GM23338 (cell line): ENCODE data around the gene CDC6. TPM values are rescaled to one million over a fixed set of nuclear protein-coding genes. Genes with fewer than 3 reads are reported as not detected.

ENCODE experiments used
- ATAC-seq: fragments of 200-7000 bp; cut with Tn5 transposase; 3 replicates; pipeline ENCODE4 v1.9.1; 2020
- DNase-seq: peaks from one replicate; pipeline ENCODE4 v3.0.0-alpha.2; 2015; ENCODE audit warnings: low spot score
- H2AFZ ChIP-seq: fragments of 200-600 bp; sonication (generic); 2 replicates; pipeline ENCODE4 v1.8.0; 2016; ENCODE audit warnings: antibody characterized with exemption, mild to moderate bottlenecking, moderate library complexity
- H3F3A ChIP-seq: fragments of 200-600 bp; sonication (generic); replicated peaks from 2 replicates; pipeline ENCODE4 v1.8.0; 2017; ENCODE audit warnings: antibody characterized with exemption, mixed run types, low read depth
- H3K27ac ChIP-seq: fragments of 200-600 bp; sonication (generic); 2 replicates; pipeline ENCODE4 v1.6.1; 2016; ENCODE audit warnings: low read depth
- H3K27me3 ChIP-seq: fragments of 200-600 bp; sonication (generic); 2 replicates; pipeline ENCODE4 v1.8.0; 2016; ENCODE audit warnings: mild to moderate bottlenecking, mixed run types, moderate library complexity; ENCODE audit not compliant: insufficient read depth
- H3K36me3 ChIP-seq: fragments of 200-600 bp; sonication (generic); 2 replicates; pipeline ENCODE4 v1.8.0; 2016; ENCODE audit warnings: mild to moderate bottlenecking; ENCODE audit not compliant: insufficient read depth
- H3K4me1 ChIP-seq: fragments of 200-600 bp; sonication (generic); 2 replicates; pipeline ENCODE4 v1.8.0; 2016; ENCODE audit warnings: mild to moderate bottlenecking, moderate library complexity; ENCODE audit not compliant: insufficient read depth
- H3K4me2 ChIP-seq: fragments of 200-600 bp; sonication (generic); 2 replicates; pipeline ENCODE4 v1.7.1; 2017; ENCODE audit warnings: mixed run types
- H3K4me3 ChIP-seq: fragments of 200-600 bp; sonication (generic); 2 replicates; pipeline ENCODE4 v1.6.1; 2016; ENCODE audit warnings: mixed run types
- H3K79me2 ChIP-seq: fragments of 200-600 bp; sonication (generic); replicated peaks from 2 replicates; pipeline ENCODE4 v1.8.0; 2017; ENCODE audit warnings: mild to moderate bottlenecking; ENCODE audit not compliant: insufficient read depth
- H3K9me2 ChIP-seq: fragments of 200-600 bp; sonication (generic); 2 replicates; pipeline ENCODE4 v1.8.0; 2017; ENCODE audit not compliant: insufficient read depth
- H4K20me1 ChIP-seq: fragments of 200-600 bp; sonication (generic); replicated peaks from 2 replicates; pipeline ENCODE4 v1.8.0; 2017; ENCODE audit warnings: mild to moderate bottlenecking; ENCODE audit not compliant: insufficient read depth
- H3K27ac Mint-ChIP-seq: 2 replicates; pipeline ENCODE4 v1.8.0; 2020; ENCODE audit warnings: inconsistent platforms, mild to moderate bottlenecking, moderate library complexity, mixed read lengths
- H3K27me3 Mint-ChIP-seq: 3 replicates; pipeline ENCODE4 v1.8.0; 2022; ENCODE audit warnings: low read depth, mild to moderate bottlenecking, moderate library complexity, mixed read lengths, inconsistent platforms; ENCODE audit not compliant: insufficient read depth, poor library complexity
- H3K36me3 Mint-ChIP-seq: 3 replicates; pipeline ENCODE4 v1.8.0; 2021; ENCODE audit warnings: low read depth, mild to moderate bottlenecking, inconsistent platforms, moderate library complexity, mixed read lengths
- H3K4me1 Mint-ChIP-seq: 3 replicates; pipeline ENCODE4 v1.8.0; 2020; ENCODE audit warnings: mild to moderate bottlenecking, inconsistent platforms, mixed read lengths
- H3K4me3 Mint-ChIP-seq: 3 replicates; pipeline ENCODE4 v1.8.0; 2021; ENCODE audit warnings: moderate library complexity, mild to moderate bottlenecking, inconsistent platforms, mixed read lengths
- H3K9me3 Mint-ChIP-seq: 3 replicates; pipeline ENCODE4 v1.8.0; 2020; ENCODE audit warnings: moderate library complexity, mild to moderate bottlenecking, inconsistent platforms, mixed read lengths
- CREB1 ChIP-seq: fragments of 250-450 bp; sonication (Bioruptor Pico); IDR thresholded peaks from 2 replicates; pipeline ENCODE4 v1.5.0; 2020; ENCODE audit warnings: low read depth, mild to moderate bottlenecking, moderate library complexity
- CTCF ChIP-seq, 2 experiments: fragments of 200-600 bp in 1 of 2; sonication (generic) in 1 of 2; conservative IDR thresholded peaks; 2 replicates each; pipeline versions ENCODE4 v1.5.1 to v1.6.1; 2016 to 2017; ENCODE audit warnings: antibody characterized with exemption in 2 of 2, low read depth in 2 of 2, mild to moderate bottlenecking in 2 of 2, moderate library complexity in 1 of 2
- EZH2 ChIP-seq: fragments of 200-600 bp; sonication (generic); IDR thresholded peaks from one replicate; pipeline ENCODE4 v1.8.0; 2017; ENCODE audit warnings: antibody characterized with exemption, mild to moderate bottlenecking, low read depth; ENCODE audit not compliant: unreplicated experiment
- EZH2phosphoT487 ChIP-seq: fragments of 200-600 bp; sonication (generic); IDR thresholded peaks from one replicate; pipeline ENCODE4 v1.8.1; 2018; ENCODE audit warnings: antibody characterized with exemption; ENCODE audit not compliant: unreplicated experiment
- JUNB ChIP-seq: IDR thresholded peaks from one replicate; pipeline ENCODE4 v1.6.1; 2016; ENCODE audit warnings: antibody characterized with exemption; ENCODE audit not compliant: unreplicated experiment
- NANOG ChIP-seq: IDR thresholded peaks from 2 replicates; pipeline ENCODE4 v1.6.1; 2016; ENCODE audit warnings: antibody characterized with exemption, borderline replicate concordance
- POLR2AphosphoS5 ChIP-seq: IDR thresholded peaks from 2 replicates; pipeline ENCODE4 v1.6.1; 2016; ENCODE audit warnings: antibody characterized with exemption, low read depth
- STAT1 ChIP-seq: IDR thresholded peaks from one replicate; pipeline ENCODE4 v1.6.1; 2016; ENCODE audit warnings: antibody characterized with exemption; ENCODE audit not compliant: unreplicated experiment
- ZNF114 ChIP-seq: fragments of 250-450 bp; sonication (Bioruptor Pico); IDR thresholded peaks from 2 replicates; pipeline ENCODE4 v1.5.0; 2020; ENCODE audit warnings: mild to moderate bottlenecking, moderate library complexity
- ZNF331 ChIP-seq: fragments of 250-450 bp; sonication (Bioruptor Pico); IDR thresholded peaks from 2 replicates; pipeline ENCODE4 v1.5.0; 2020; ENCODE audit warnings: low read depth, mild to moderate bottlenecking, moderate library complexity
- polyA plus RNA-seq: library from polyadenylated mRNA; unstranded; fragments of >200 nt; fragmentation: Nextera tagmentation; extraction: Ambion mirVana; gene quantifications from 2 replicates; pipeline ENCODE4 v1.2.1, GENCODE V29; 2016
- total RNA-seq: library from RNA; depleted of rRNA; stranded (reverse); fragments of >200 nt; shearing (Covaris generic); gene quantifications from 2 replicates; pipeline ENCODE4 v1.2.3, GENCODE V29; 2014

CDC6 gene
- total and polyA plus RNA-seq, 2 experiments from 2014 or later = 46.2 to 79.9 TPM

- H3K36me3 Mint-ChIP-seq = no peaks in the 10 kb centered on the region; the same call in 2 of the 3 replicates
- peaks cover 84% of the 10 kb centered on the region for H3K4me1 Mint-ChIP-seq
- no peaks in the 10 kb centered on the region for H3K9me3 Mint-ChIP-seq
- ATAC-seq = no peak
- no peak overlapping the region for H3K27ac Mint-ChIP-seq
- Histone ChIP-seq H3K27ac (no peak overlapping the region), H2AFZ (peak overlapping the region; percentile 97), H3K4me3 (peak overlapping the region; percentile 89), H4K20me1 (peaks cover 12% of the 10 kb centered on the region), H3K27me3 (peaks cover 33% of the 10 kb centered on the region), H3K36me3 (no peaks in the 10 kb centered on the region), H3K4me1 (peaks cover 29% of the 10 kb centered on the region), H3F3A (peaks cover 16% of the 10 kb centered on the region), H3K4me2 (peak overlapping the region; percentile 91), H3K79me2 (peaks cover 20% of the 10 kb centered on the region), H3K9me2 (no peaks in the 10 kb centered on the region)
- H3K4me3 Mint-ChIP-seq = peak overlapping the region; percentile 93
- no peak for TF ChIP-seq ZNF114 (CRISPR knock-in tag)
- TF ChIP-seq CTCF (conservative IDR thresholded peaks at IDR 0.05; ENCODE audit: low read depth in 2 of 2) = peak; percentile 21 to 36; a peak in 3 of 4 replicates
- H3K27me3 Mint-ChIP-seq = peaks cover 44% of the 10 kb centered on the region
- DNase-seq = no peak
These were observed 31.2 kb downstream of the CDC6 start for GRCh38 chr17:40318830-40319391.

DNA sequence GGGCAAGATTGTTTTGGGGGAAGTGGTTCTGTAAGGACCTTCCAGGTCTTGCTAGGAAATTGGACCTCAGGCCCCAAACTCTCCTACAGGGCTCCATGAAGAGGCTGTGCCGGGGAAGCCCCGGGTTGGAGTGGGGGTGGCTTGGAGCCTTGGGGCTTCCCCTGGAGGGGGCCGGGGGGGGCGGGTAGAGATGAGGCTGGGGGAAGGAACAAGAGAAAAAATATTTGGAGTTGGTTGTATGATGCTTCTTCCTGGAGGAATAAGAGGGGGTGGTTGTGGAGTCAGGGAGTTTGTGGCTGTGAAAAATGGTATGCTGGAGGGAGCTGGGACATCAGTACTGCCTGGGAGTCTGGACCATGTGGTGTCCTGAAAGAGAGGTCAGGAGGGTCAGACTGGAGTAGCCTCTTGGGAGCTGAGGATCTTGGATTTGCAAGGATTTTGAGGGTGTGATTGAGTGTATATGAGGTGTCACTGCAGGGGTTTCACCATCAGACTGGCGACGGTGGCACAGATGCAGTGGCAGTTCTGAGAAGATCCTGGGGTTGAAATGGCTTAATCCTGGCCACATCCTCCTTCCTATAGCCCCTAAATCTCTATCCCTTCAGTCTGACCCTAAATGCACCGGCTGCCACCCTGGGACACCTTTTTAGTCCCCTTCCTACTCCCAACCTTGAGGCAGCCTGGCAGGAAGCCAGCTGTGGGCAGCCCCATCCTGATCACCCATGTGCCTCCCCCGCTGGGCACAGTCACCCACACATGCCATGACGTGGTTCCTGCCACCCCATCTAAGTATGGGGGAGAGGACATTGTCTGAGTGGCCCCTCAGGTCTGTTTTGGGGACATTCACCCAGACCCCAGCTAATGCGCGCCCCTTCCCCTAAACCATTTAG, 32.2 kb downstream of the CDC6 start:
- H3K27me3 ChIP-seq = peaks cover 33% of the 10 kb centered on the region
- peaks cover 16% of the 10 kb centered on the region for H3F3A ChIP-seq
- H3K4me2 ChIP-seq = no peak overlapping the region
- H2AFZ ChIP-seq = no peak overlapping the region
- peaks cover 28% of the 10 kb centered on the region for H3K4me1 ChIP-seq
- H3K4me3 Mint-ChIP-seq = peak overlapping the region; percentile 93
- H3K36me3 Mint-ChIP-seq = no peaks in the 10 kb centered on the region; the same call in 2 of the 3 replicates
- H3K27me3 Mint-ChIP-seq = peaks cover 39% of the 10 kb centered on the region
- no peaks in the 10 kb centered on the region for H3K36me3 ChIP-seq
- H3K4me1 Mint-ChIP-seq = peaks cover 80% of the 10 kb centered on the region
- peaks cover 12% of the 10 kb centered on the region for H4K20me1 ChIP-seq
- ATAC-seq (no peak), DNase-seq (no peak)
- TF ChIP-seq CTCF (conservative IDR thresholded peaks at IDR 0.05; ENCODE audit: low read depth in 2 of 2) (no peak), JUNB (no peak), CREB1 (CRISPR knock-in tag) (no peak), EZH2phosphoT487 (no peak), EZH2 (no peak), NANOG (no peak), ZNF331 (no peak), ZNF114 (CRISPR knock-in tag) (no peak), POLR2AphosphoS5 (no peak), STAT1 (no peak)
- peaks cover 20% of the 10 kb centered on the region for H3K79me2 ChIP-seq
- H3K4me3 ChIP-seq = no peak overlapping the region
- no peaks in the 10 kb centered on the region for H3K9me2 ChIP-seq
- H3K27ac ChIP-seq = no peak overlapping the region
- no peak overlapping the region for H3K27ac Mint-ChIP-seq
- H3K9me3 Mint-ChIP-seq = no peaks in the 10 kb centered on the region
